GM23338 (cell line): ENCODE results near the gene LRRC37B. TPM values are rescaled to one million over a fixed set of nuclear protein-coding genes. Genes with fewer than 3 reads are reported as not detected.

Experiments used
- ATAC-seq: fragments of 200-7000 bp; cut with Tn5 transposase; 3 replicates; pipeline ENCODE4 v1.9.1; 2020
- DNase-seq: peaks from one replicate; pipeline ENCODE4 v3.0.0-alpha.2; 2015; ENCODE audit warnings: low spot score
- H2AFZ ChIP-seq: fragments of 200-600 bp; sonication (generic); 2 replicates; pipeline ENCODE4 v1.8.0; 2016; ENCODE audit warnings: antibody characterized with exemption, mild to moderate bottlenecking, moderate library complexity
- H3F3A ChIP-seq: fragments of 200-600 bp; sonication (generic); replicated peaks from 2 replicates; pipeline ENCODE4 v1.8.0; 2017; ENCODE audit warnings: antibody characterized with exemption, mixed run types, low read depth
- H3K27ac ChIP-seq: fragments of 200-600 bp; sonication (generic); 2 replicates; pipeline ENCODE4 v1.6.1; 2016; ENCODE audit warnings: low read depth
- H3K27me3 ChIP-seq: fragments of 200-600 bp; sonication (generic); 2 replicates; pipeline ENCODE4 v1.8.0; 2016; ENCODE audit warnings: mild to moderate bottlenecking, mixed run types, moderate library complexity; ENCODE audit not compliant: insufficient read depth
- H3K36me3 ChIP-seq: fragments of 200-600 bp; sonication (generic); 2 replicates; pipeline ENCODE4 v1.8.0; 2016; ENCODE audit warnings: mild to moderate bottlenecking; ENCODE audit not compliant: insufficient read depth
- H3K4me1 ChIP-seq: fragments of 200-600 bp; sonication (generic); 2 replicates; pipeline ENCODE4 v1.8.0; 2016; ENCODE audit warnings: mild to moderate bottlenecking, moderate library complexity; ENCODE audit not compliant: insufficient read depth
- H3K4me2 ChIP-seq: fragments of 200-600 bp; sonication (generic); 2 replicates; pipeline ENCODE4 v1.7.1; 2017; ENCODE audit warnings: mixed run types
- H3K4me3 ChIP-seq: fragments of 200-600 bp; sonication (generic); 2 replicates; pipeline ENCODE4 v1.6.1; 2016; ENCODE audit warnings: mixed run types
- H3K79me2 ChIP-seq: fragments of 200-600 bp; sonication (generic); replicated peaks from 2 replicates; pipeline ENCODE4 v1.8.0; 2017; ENCODE audit warnings: mild to moderate bottlenecking; ENCODE audit not compliant: insufficient read depth
- H3K9me2 ChIP-seq: fragments of 200-600 bp; sonication (generic); 2 replicates; pipeline ENCODE4 v1.8.0; 2017; ENCODE audit not compliant: insufficient read depth
- H4K20me1 ChIP-seq: fragments of 200-600 bp; sonication (generic); replicated peaks from 2 replicates; pipeline ENCODE4 v1.8.0; 2017; ENCODE audit warnings: mild to moderate bottlenecking; ENCODE audit not compliant: insufficient read depth
- H3K27ac Mint-ChIP-seq: 2 replicates; pipeline ENCODE4 v1.8.0; 2020; ENCODE audit warnings: inconsistent platforms, mild to moderate bottlenecking, moderate library complexity, mixed read lengths
- H3K27me3 Mint-ChIP-seq: 3 replicates; pipeline ENCODE4 v1.8.0; 2022; ENCODE audit warnings: low read depth, mild to moderate bottlenecking, moderate library complexity, mixed read lengths, inconsistent platforms; ENCODE audit not compliant: insufficient read depth, poor library complexity
- H3K36me3 Mint-ChIP-seq: 3 replicates; pipeline ENCODE4 v1.8.0; 2021; ENCODE audit warnings: low read depth, mild to moderate bottlenecking, inconsistent platforms, moderate library complexity, mixed read lengths
- H3K4me1 Mint-ChIP-seq: 3 replicates; pipeline ENCODE4 v1.8.0; 2020; ENCODE audit warnings: mild to moderate bottlenecking, inconsistent platforms, mixed read lengths
- H3K4me3 Mint-ChIP-seq: 3 replicates; pipeline ENCODE4 v1.8.0; 2021; ENCODE audit warnings: moderate library complexity, mild to moderate bottlenecking, inconsistent platforms, mixed read lengths
- H3K9me3 Mint-ChIP-seq: 3 replicates; pipeline ENCODE4 v1.8.0; 2020; ENCODE audit warnings: moderate library complexity, mild to moderate bottlenecking, inconsistent platforms, mixed read lengths
- CREB1 ChIP-seq: fragments of 250-450 bp; sonication (Bioruptor Pico); IDR thresholded peaks from 2 replicates; pipeline ENCODE4 v1.5.0; 2020; ENCODE audit warnings: low read depth, mild to moderate bottlenecking, moderate library complexity
- CTCF ChIP-seq, 2 experiments: fragments of 200-600 bp in 1 of 2; sonication (generic) in 1 of 2; conservative IDR thresholded peaks; 2 replicates each; pipeline versions ENCODE4 v1.5.1 to v1.6.1; 2016 to 2017; ENCODE audit warnings: antibody characterized with exemption in 2 of 2, low read depth in 2 of 2, mild to moderate bottlenecking in 2 of 2, moderate library complexity in 1 of 2
- ETS1 ChIP-seq: IDR thresholded peaks from 2 replicates; pipeline ENCODE4 v1.6.1; 2016; ENCODE audit warnings: antibody characterized with exemption
- EZH2 ChIP-seq: fragments of 200-600 bp; sonication (generic); IDR thresholded peaks from one replicate; pipeline ENCODE4 v1.8.0; 2017; ENCODE audit warnings: antibody characterized with exemption, mild to moderate bottlenecking, low read depth; ENCODE audit not compliant: unreplicated experiment
- EZH2phosphoT487 ChIP-seq: fragments of 200-600 bp; sonication (generic); IDR thresholded peaks from one replicate; pipeline ENCODE4 v1.8.1; 2018; ENCODE audit warnings: antibody characterized with exemption; ENCODE audit not compliant: unreplicated experiment
- JUNB ChIP-seq: IDR thresholded peaks from one replicate; pipeline ENCODE4 v1.6.1; 2016; ENCODE audit warnings: antibody characterized with exemption; ENCODE audit not compliant: unreplicated experiment
- NANOG ChIP-seq: IDR thresholded peaks from 2 replicates; pipeline ENCODE4 v1.6.1; 2016; ENCODE audit warnings: antibody characterized with exemption, borderline replicate concordance
- POLR2AphosphoS5 ChIP-seq: IDR thresholded peaks from 2 replicates; pipeline ENCODE4 v1.6.1; 2016; ENCODE audit warnings: antibody characterized with exemption, low read depth
- REST ChIP-seq: IDR thresholded peaks from one replicate; pipeline ENCODE4 v1.6.1; 2018; ENCODE audit warnings: antibody characterized with exemption; ENCODE audit not compliant: unreplicated experiment
- ZNF331 ChIP-seq: fragments of 250-450 bp; sonication (Bioruptor Pico); IDR thresholded peaks from 2 replicates; pipeline ENCODE4 v1.5.0; 2020; ENCODE audit warnings: low read depth, mild to moderate bottlenecking, moderate library complexity
- polyA plus RNA-seq: library from polyadenylated mRNA; unstranded; fragments of >200 nt; fragmentation: Nextera tagmentation; extraction: Ambion mirVana; gene quantifications from 2 replicates; pipeline ENCODE4 v1.2.1, GENCODE V29; 2016
- total RNA-seq: library from RNA; depleted of rRNA; stranded (reverse); fragments of >200 nt; shearing (Covaris generic); gene quantifications from 2 replicates; pipeline ENCODE4 v1.2.3, GENCODE V29; 2014
- TF ChIP-seq, protein P1 (sequence below): fragments of 250-450 bp; sonication (Bioruptor Pico); IDR thresholded peaks from 2 replicates; pipeline ENCODE4 v1.5.0; 2020; ENCODE audit warnings: mild to moderate bottlenecking, moderate library complexity

Gene LRRC37B
- total and polyA plus RNA-seq, 2 experiments from 2014 or later, result 21.4 to 24.3 TPM

DNA sequence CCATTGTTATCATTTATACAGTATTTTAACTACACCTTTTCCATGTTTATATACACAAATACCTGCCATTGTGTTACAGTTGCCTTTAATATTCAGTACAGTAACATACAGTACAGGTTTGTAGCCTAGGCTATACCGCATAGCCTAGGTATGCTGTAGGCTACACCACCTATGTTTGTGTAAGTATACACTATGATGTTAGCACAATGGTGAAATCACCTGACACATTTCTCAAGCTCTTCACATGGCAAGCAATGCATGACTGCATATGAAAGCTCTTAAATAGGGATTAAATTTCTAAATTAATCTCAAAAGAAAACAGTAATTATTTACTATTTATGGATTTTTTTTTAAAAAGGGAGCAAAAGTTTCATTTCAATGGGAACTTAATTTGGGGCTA lies 12.0 kb downstream of the LRRC37B start:
- Histone ChIP-seq H3K79me2 (peaks cover 44% of the 10 kb centered on the region), H3K27me3 (no peaks in the 10 kb centered on the region), H2AFZ (no peak overlapping the region), H3K4me3 (no peak overlapping the region), H3K27ac (no peak overlapping the region), H3K4me2 (no peak overlapping the region), H3K36me3 (no peaks in the 10 kb centered on the region), H3K9me2 (no peaks in the 10 kb centered on the region), H4K20me1 (peaks cover 22% of the 10 kb centered on the region; the same call in 1 of the 2 replicates), H3F3A (no peaks in the 10 kb centered on the region), H3K4me1 (peaks cover 4% of the 10 kb centered on the region)
- peaks cover 2% of the 10 kb centered on the region; the same call in 2 of the 3 replicates for H3K4me1 Mint-ChIP-seq
- DNase-seq (no peak), ATAC-seq (no peak)
- H3K36me3 Mint-ChIP-seq, result peaks cover 22% of the 10 kb centered on the region
- no peak overlapping the region for H3K27ac Mint-ChIP-seq
- H3K27me3 Mint-ChIP-seq, result no peaks in the 10 kb centered on the region
- TF ChIP-seq JUNB (no peak), ETS1 (no peak), ZNF331 (no peak), CTCF (conservative IDR thresholded peaks at IDR 0.05; ENCODE audit: low read depth in 2 of 2) (no peak), REST (no peak), NANOG (no peak), EZH2phosphoT487 (no peak), EZH2 (no peak), POLR2AphosphoS5 (no peak), CREB1 (CRISPR knock-in tag) (no peak)
- TF ChIP-seq, protein P1, sequence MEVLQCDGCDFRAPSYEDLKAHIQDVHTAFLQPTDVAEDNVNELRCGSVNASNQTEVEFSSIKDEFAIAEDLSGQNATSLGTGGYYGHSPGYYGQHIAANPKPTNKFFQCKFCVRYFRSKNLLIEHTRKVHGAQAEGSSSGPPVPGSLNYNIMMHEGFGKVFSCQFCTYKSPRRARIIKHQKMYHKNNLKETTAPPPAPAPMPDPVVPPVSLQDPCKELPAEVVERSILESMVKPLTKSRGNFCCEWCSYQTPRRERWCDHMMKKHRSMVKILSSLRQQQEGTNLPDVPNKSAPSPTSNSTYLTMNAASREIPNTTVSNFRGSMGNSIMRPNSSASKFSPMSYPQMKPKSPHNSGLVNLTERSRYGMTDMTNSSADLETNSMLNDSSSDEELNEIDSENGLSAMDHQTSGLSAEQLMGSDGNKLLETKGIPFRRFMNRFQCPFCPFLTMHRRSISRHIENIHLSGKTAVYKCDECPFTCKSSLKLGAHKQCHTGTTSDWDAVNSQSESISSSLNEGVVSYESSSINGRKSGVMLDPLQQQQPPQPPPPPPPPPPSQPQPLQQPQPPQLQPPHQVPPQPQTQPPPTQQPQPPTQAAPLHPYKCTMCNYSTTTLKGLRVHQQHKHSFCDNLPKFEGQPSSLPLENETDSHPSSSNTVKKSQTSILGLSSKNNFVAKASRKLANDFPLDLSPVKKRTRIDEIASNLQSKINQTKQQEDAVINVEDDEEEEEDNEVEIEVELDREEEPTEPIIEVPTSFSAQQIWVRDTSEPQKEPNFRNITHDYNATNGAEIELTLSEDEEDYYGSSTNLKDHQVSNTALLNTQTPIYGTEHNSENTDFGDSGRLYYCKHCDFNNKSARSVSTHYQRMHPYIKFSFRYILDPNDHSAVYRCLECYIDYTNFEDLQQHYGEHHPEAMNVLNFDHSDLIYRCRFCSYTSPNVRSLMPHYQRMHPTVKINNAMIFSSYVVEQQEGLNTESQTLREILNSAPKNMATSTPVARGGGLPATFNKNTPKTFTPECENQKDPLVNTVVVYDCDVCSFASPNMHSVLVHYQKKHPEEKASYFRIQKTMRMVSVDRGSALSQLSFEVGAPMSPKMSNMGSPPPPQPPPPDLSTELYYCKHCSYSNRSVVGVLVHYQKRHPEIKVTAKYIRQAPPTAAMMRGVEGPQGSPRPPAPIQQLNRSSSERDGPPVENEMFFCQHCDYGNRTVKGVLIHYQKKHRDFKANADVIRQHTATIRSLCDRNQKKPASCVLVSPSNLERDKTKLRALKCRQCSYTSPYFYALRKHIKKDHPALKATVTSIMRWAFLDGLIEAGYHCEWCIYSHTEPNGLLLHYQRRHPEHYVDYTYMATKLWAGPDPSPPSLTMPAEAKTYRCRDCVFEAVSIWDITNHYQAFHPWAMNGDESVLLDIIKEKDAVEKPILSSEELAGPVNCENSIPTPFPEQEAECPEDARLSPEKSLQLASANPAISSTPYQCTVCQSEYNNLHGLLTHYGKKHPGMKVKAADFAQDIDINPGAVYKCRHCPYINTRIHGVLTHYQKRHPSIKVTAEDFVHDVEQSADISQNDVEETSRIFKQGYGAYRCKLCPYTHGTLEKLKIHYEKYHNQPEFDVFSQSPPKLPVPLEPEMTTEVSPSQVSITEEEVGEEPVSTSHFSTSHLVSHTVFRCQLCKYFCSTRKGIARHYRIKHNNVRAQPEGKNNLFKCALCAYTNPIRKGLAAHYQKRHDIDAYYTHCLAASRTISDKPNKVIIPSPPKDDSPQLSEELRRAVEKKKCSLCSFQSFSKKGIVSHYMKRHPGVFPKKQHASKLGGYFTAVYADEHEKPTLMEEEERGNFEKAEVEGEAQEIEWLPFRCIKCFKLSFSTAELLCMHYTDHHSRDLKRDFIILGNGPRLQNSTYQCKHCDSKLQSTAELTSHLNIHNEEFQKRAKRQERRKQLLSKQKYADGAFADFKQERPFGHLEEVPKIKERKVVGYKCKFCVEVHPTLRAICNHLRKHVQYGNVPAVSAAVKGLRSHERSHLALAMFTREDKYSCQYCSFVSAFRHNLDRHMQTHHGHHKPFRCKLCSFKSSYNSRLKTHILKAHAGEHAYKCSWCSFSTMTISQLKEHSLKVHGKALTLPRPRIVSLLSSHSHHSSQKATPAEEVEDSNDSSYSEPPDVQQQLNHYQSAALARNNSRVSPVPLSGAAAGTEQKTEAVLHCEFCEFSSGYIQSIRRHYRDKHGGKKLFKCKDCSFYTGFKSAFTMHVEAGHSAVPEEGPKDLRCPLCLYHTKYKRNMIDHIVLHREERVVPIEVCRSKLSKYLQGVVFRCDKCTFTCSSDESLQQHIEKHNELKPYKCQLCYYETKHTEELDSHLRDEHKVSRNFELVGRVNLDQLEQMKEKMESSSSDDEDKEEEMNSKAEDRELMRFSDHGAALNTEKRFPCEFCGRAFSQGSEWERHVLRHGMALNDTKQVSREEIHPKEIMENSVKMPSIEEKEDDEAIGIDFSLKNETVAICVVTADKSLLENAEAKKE (CRISPR knock-in tag), result no peak
- H3K4me3 Mint-ChIP-seq, result no peak overlapping the region
- no peaks in the 10 kb centered on the region for H3K9me3 Mint-ChIP-seq
